DOHH2 (cell line): Measurements from ENCODE around the gene FSTL4.

Source experiments
- H3F3A ChIP-seq: fragments of 200-600 bp; sonication (generic), shearing (Covaris generic); 2 replicates; pipeline ENCODE4 v1.6.0; 2016; ENCODE audit warnings: antibody characterized with exemption, mild to moderate bottlenecking; ENCODE audit not compliant: control insufficient read depth, insufficient read depth
- H3K27ac ChIP-seq: fragments of 200-600 bp; sonication (generic); 2 replicates; pipeline ENCODE4 v1.5.1; 2014; ENCODE audit warnings: low read depth, mild to moderate bottlenecking, low read length, moderate library complexity
- H3K27me3 ChIP-seq: fragments of 200-600 bp; sonication (generic); 2 replicates; pipeline ENCODE4 v1.6.1; 2014; ENCODE audit warnings: mild to moderate bottlenecking, low read length, mixed read lengths; ENCODE audit not compliant: control insufficient read depth
- H3K36me3 ChIP-seq: fragments of 200-600 bp; sonication (generic); 2 replicates; pipeline ENCODE4 v1.6.1; 2014; ENCODE audit warnings: mild to moderate bottlenecking, low read length, moderate library complexity, mixed read lengths; ENCODE audit not compliant: control insufficient read depth
- H3K4me1 ChIP-seq: fragments of 200-600 bp; sonication (generic); 2 replicates; pipeline ENCODE4 v1.6.1; 2014; ENCODE audit warnings: mild to moderate bottlenecking, low read length, mixed read lengths; ENCODE audit not compliant: control insufficient read depth
- H3K4me2 ChIP-seq: fragments of 200-600 bp; sonication (generic); 2 replicates; pipeline ENCODE4 v1.6.0; 2014; ENCODE audit warnings: mild to moderate bottlenecking, low read length, moderate library complexity
- H3K4me3 ChIP-seq: fragments of 200-600 bp; sonication (generic); 2 replicates; pipeline ENCODE4 v1.5.1; 2014; ENCODE audit warnings: mild to moderate bottlenecking, low read length, mixed read lengths
- H3K79me2 ChIP-seq: fragments of 200-600 bp; sonication (generic); 2 replicates; pipeline ENCODE4 v1.6.1; 2014; ENCODE audit warnings: mild to moderate bottlenecking, low read length, mixed read lengths; ENCODE audit not compliant: control insufficient read depth
- H3K9me2 ChIP-seq: fragments of 200-600 bp; sonication (generic); replicated peaks from 2 replicates; pipeline ENCODE4 v1.6.1; 2014; ENCODE audit warnings: mild to moderate bottlenecking, low read length, mixed read lengths; ENCODE audit not compliant: control insufficient read depth
- H3K9me3 ChIP-seq: fragments of 200-600 bp; sonication (generic); 2 replicates; pipeline ENCODE4 v1.6.1; 2014; ENCODE audit warnings: antibody characterized with exemption, low read length, mixed read lengths; ENCODE audit not compliant: control insufficient read depth, insufficient read depth
- H4K20me1 ChIP-seq: fragments of 200-600 bp; sonication (generic); 2 replicates; pipeline ENCODE4 v1.6.0; 2014; ENCODE audit warnings: low read depth, mild to moderate bottlenecking, antibody characterized with exemption, low read length, moderate library complexity; ENCODE audit not compliant: control insufficient read depth, insufficient read depth
- EZH2phosphoT487 ChIP-seq: fragments of 200-600 bp; sonication (generic); IDR thresholded peaks from 2 replicates; pipeline ENCODE4 v1.6.1; 2017; ENCODE audit warnings: borderline replicate concordance, mild to moderate bottlenecking, antibody characterized with exemption, low read length, moderate library complexity, mixed read lengths
- TF ChIP-seq, protein P1 (sequence below): fragments of 200-600 bp; sonication (generic); IDR thresholded peaks from one replicate; pipeline ENCODE4 v1.5.1; 2014; ENCODE audit warnings: antibody characterized with exemption, mild to moderate bottlenecking, low read depth, low read length; ENCODE audit not compliant: poor library complexity, severe bottlenecking

Gene FSTL4

DNA sequence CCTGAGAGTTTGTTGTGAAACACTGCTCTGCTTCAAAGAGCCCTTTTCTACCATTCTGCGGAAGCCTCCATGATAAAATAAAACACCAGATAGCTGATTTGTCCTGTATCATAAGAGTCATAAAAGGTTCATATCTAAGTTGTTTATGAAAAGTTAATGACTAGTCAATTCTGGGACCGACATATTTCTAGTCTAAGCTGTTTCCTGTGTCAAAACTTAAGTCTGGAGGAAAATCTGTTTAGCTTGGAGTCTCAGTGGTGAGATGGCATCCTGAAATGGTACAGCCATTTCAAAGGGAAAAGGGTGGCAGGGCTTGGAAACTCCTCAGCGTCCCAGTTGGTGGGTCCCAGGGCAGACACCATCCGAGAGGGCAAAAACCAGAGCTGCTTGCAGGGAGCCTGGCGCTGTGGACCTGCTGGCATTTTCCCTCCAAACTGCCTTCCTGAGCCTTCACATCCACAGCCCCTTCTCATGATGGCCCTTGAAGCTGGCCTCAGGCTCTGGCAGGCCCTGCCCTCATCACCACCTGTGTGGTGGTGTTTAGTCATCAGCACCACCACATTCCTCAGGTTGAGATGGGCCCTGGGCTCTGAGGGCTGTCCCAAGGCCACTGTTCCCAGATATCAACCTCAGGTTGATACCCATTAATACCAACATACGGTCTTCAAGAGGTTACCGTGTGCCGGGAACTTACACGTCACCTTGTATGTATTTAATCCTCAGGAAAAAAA, 376.5 kb downstream of the FSTL4 start:
- Histone ChIP-seq H3K4me1 (no peaks in the 10 kb centered on the region), H4K20me1 (no peaks in the 10 kb centered on the region), H3F3A (no peaks in the 10 kb centered on the region), H3K4me3 (no peak overlapping the region), H3K9me2 (no peaks in the 10 kb centered on the region), H3K9me3 (no peaks in the 10 kb centered on the region), H3K27ac (no peak overlapping the region), H3K79me2 (no peaks in the 10 kb centered on the region), H3K4me2 (no peak overlapping the region), H3K36me3 (no peaks in the 10 kb centered on the region), H3K27me3 (peaks cover 9% of the 10 kb centered on the region)
- no peak for TF ChIP-seq EZH2phosphoT487

GRCh38 chr5:133234911-133235310, 377.4 kb downstream of the FSTL4 start:
- no peaks in the 10 kb centered on the region for H3K4me1 ChIP-seq
- no peaks in the 10 kb centered on the region for H3K79me2 ChIP-seq
- no peaks in the 10 kb centered on the region for H3K36me3 ChIP-seq
- no peak overlapping the region for H3K4me3 ChIP-seq
- H3K27me3 ChIP-seq, result peaks cover 9% of the 10 kb centered on the region
- H3K9me2 ChIP-seq, result no peaks in the 10 kb centered on the region
- H3K4me2 ChIP-seq, result no peak overlapping the region
- H3F3A ChIP-seq, result no peaks in the 10 kb centered on the region
- no peak overlapping the region for H3K27ac ChIP-seq
- H3K9me3 ChIP-seq, result no peaks in the 10 kb centered on the region
- no peaks in the 10 kb centered on the region for H4K20me1 ChIP-seq
- no peak for TF ChIP-seq EZH2phosphoT487
- TF ChIP-seq, protein P1, sequence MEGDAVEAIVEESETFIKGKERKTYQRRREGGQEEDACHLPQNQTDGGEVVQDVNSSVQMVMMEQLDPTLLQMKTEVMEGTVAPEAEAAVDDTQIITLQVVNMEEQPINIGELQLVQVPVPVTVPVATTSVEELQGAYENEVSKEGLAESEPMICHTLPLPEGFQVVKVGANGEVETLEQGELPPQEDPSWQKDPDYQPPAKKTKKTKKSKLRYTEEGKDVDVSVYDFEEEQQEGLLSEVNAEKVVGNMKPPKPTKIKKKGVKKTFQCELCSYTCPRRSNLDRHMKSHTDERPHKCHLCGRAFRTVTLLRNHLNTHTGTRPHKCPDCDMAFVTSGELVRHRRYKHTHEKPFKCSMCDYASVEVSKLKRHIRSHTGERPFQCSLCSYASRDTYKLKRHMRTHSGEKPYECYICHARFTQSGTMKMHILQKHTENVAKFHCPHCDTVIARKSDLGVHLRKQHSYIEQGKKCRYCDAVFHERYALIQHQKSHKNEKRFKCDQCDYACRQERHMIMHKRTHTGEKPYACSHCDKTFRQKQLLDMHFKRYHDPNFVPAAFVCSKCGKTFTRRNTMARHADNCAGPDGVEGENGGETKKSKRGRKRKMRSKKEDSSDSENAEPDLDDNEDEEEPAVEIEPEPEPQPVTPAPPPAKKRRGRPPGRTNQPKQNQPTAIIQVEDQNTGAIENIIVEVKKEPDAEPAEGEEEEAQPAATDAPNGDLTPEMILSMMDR, result no peak

- Histone ChIP-seq H3K4me2 (no peak overlapping the region), H3K79me2 (no peaks in the 10 kb centered on the region), H3F3A (no peaks in the 10 kb centered on the region), H3K9me2 (no peaks in the 10 kb centered on the region), H3K4me1 (no peaks in the 10 kb centered on the region), H3K27me3 (peaks cover 9% of the 10 kb centered on the region), H3K4me3 (no peak overlapping the region), H3K36me3 (no peaks in the 10 kb centered on the region), H3K9me3 (no peaks in the 10 kb centered on the region), H3K27ac (no peak overlapping the region), H4K20me1 (no peaks in the 10 kb centered on the region)
- TF ChIP-seq, protein P1, result no peak
- TF ChIP-seq EZH2phosphoT487, result no peak
Observed at GRCh38 chr5:133234273-133234672, 378.1 kb downstream of the FSTL4 start.

GRCh38 chr5:133233616-133234015, 378.7 kb downstream of the FSTL4 start:
- H3K27me3 ChIP-seq, result peaks cover 9% of the 10 kb centered on the region
- H3K4me2 ChIP-seq, result no peak overlapping the region
- H3K9me3 ChIP-seq, result no peaks in the 10 kb centered on the region
- H3K4me3 ChIP-seq, result no peak overlapping the region
- H4K20me1 ChIP-seq, result no peaks in the 10 kb centered on the region
- no peaks in the 10 kb centered on the region for H3K79me2 ChIP-seq
- no peak for TF ChIP-seq EZH2phosphoT487
- TF ChIP-seq, protein P1, result no peak
- H3K36me3 ChIP-seq, result no peaks in the 10 kb centered on the region
- H3F3A ChIP-seq, result no peaks in the 10 kb centered on the region
- H3K4me1 ChIP-seq, result no peaks in the 10 kb centered on the region
- H3K9me2 ChIP-seq, result no peaks in the 10 kb centered on the region
- no peak overlapping the region for H3K27ac ChIP-seq
